Measurements from ENCODE around the gene TBCCD1.

Gene TBCCD1

GRCh38 chr3:186567072-186567921, at the start of gene TBCCD1:
TBCCD1 (minus strand) TSS chr3:186567339; CDS start chr3:186564329, 3,010 bp downstream.
- peak; percentile 76 to 83 for DNase-seq

GRCh38 chr3:186616299-186616617, 49.1 kb upstream of the TBCCD1 start:
- no peak for DNase-seq

- peak; percentile 20 to 57 for DNase-seq
These were observed 47.7 kb upstream of the TBCCD1 start for GRCh38 chr3:186614597-186615483.

- DNase-seq: no peak
These were observed 47.1 kb upstream of the TBCCD1 start for GRCh38 chr3:186614266-186614596.

- DNase-seq: no peak
These were observed 46.6 kb upstream of the TBCCD1 start for GRCh38 chr3:186613637-186614265.

GRCh38 chr3:186612721-186613636, 45.8 kb upstream of the TBCCD1 start, which contains the start of gene AHSG:
AHSG (plus strand) TSS chr3:186613060; CDS start chr3:186613142, 82 bp downstream.
- DNase-seq: no peak

- DNase-seq: no peak
These were observed 44.9 kb upstream of the TBCCD1 start for GRCh38 chr3:186612065-186612464.

- DNase-seq: no peak
These were observed 42.2 kb upstream of the TBCCD1 start for GRCh38 chr3:186609247-186609868.

GRCh38 chr3:186608624-186609215, 41.6 kb upstream of the TBCCD1 start:
- no peak for DNase-seq

GRCh38 chr3:186605561-186606545, 38.7 kb upstream of the TBCCD1 start:
- no peak for DNase-seq

GRCh38 chr3:186605078-186605477, 37.9 kb upstream of the TBCCD1 start:
- no peak for DNase-seq

GRCh38 chr3:186603159-186603558, 36.0 kb upstream of the TBCCD1 start:
- DNase-seq: no peak

GRCh38 chr3:186600896-186601295, 33.8 kb upstream of the TBCCD1 start:
- DNase-seq: no peak

- no peak for DNase-seq
These were observed 32.6 kb upstream of the TBCCD1 start for GRCh38 chr3:186599785-186600166.

GRCh38 chr3:186599142-186599784, 32.1 kb upstream of the TBCCD1 start:
- no peak for DNase-seq

GRCh38 chr3:186598794-186599141, 31.6 kb upstream of the TBCCD1 start:
- DNase-seq: no peak

- DNase-seq: no peak
These were observed 31.1 kb upstream of the TBCCD1 start for GRCh38 chr3:186598108-186598784.

- DNase-seq: no peak
These were observed 29.6 kb upstream of the TBCCD1 start for GRCh38 chr3:186596568-186597287.
